ENCODE measurements around the gene TBRG4.

- no peak for TF ChIP-seq CTCF (IDR thresholded peaks at IDR 0.05)
- no peak for TF ChIP-seq ZFX (IDR thresholded peaks at IDR 0.05; ENCODE audit: borderline replicate concordance)
Measured at GRCh38 chr7:45073031-45073785, 38.3 kb downstream of the TBRG4 start.

Data from 22Rv1 (cell line).